ENCODE results near the gene PTPRM.

- no peak for TF ChIP-seq CTCF (IDR thresholded peaks at IDR 0.05; ENCODE audit: low read depth, low read length, poor library complexity, severe bottlenecking)
- TF ChIP-seq EZH2phosphoT487 (IDR thresholded peaks at IDR 0.05; ENCODE audit: borderline replicate concordance, low read length): no peak
These were observed 755.4 kb downstream of the PTPRM start for GRCh38 chr18:8322486-8322885.
